Prostate gland (tissue), 2 donors: ENCODE results near the gene LRRC8B. TPM values are rescaled to one million over a fixed set of nuclear protein-coding genes. Genes with fewer than 3 reads are reported as not detected.

Experiments used
- DNase-seq: peaks from one replicate; pipeline ENCODE4 v3.0.0-alpha.2; 2019; ENCODE audit warnings: low spot score
- H3K27ac ChIP-seq, 2 donors: fragments of 200-600 bp; sonication (generic); 2 replicates each; pipeline ENCODE4 v1.5.1; 2017 to 2019
- H3K27me3 ChIP-seq: fragments of 200-600 bp; sonication (generic); replicated peaks from 2 replicates; pipeline ENCODE4 v1.5.1; 2019; ENCODE audit not compliant: insufficient read depth
- H3K36me3 ChIP-seq, 2 donors: fragments of 200-600 bp; sonication (generic); 1 replicate in 1 of 2; 2 replicates in 1 of 2; pipeline versions ENCODE4 v1.5.1 to v1.8.1; 2017 to 2019
- H3K4me1 ChIP-seq: fragments of 200-600 bp; sonication (generic); replicated peaks from 2 replicates; pipeline ENCODE4 v1.5.1; 2019
- H3K4me3 ChIP-seq, 2 donors: fragments of 200-600 bp; sonication (generic); 2 replicates each; pipeline ENCODE4 v1.5.1; 2017 to 2019
- H3K9me3 ChIP-seq: fragments of 200-600 bp; sonication (generic); 2 replicates; pipeline ENCODE4 v1.5.1; 2017
- CTCF ChIP-seq, 4 experiments: fragments of 200-600 bp in 2 of 4; fragments of 450-650 bp in 2 of 4; sonication (generic) in 2 of 4; IDR thresholded peaks; 1 replicate in 3 of 4; 2 replicates in 1 of 4; pipeline ENCODE4 v1.5.1; 2016 to 2019; ENCODE audit warnings: antibody characterized with exemption in 4 of 4, mild to moderate bottlenecking in 2 of 4, moderate library complexity in 2 of 4
- POLR2A ChIP-seq: fragments of 450-650 bp; IDR thresholded peaks from one replicate; pipeline ENCODE4 v1.6.1; 2016; ENCODE audit warnings: antibody characterized with exemption, mild to moderate bottlenecking
- POLR2AphosphoS5 ChIP-seq: sonication (generic); formaldehyde crosslinking; IDR thresholded peaks from one replicate; pipeline ENCODE4 v1.6.1; 2017; ENCODE audit warnings: antibody characterized with exemption
- WGBS: methylation state at CpG from one replicate; pipeline ENCODE4 v1.1.5; 2018; 5-methylcytosine and 5-hydroxymethylcytosine counted together
- intact Hi-C: fragments of 100-400 bp; cut with DNase I; formaldehyde crosslinking; loops from one replicate; pipeline ENCODE4 v1.14.2; 2022
- total RNA-seq, 2 donors: library from RNA; depleted of rRNA; stranded (reverse); fragments of >200 nt; gene quantifications; one replicate each; pipeline ENCODE4 v1.1.0, GENCODE V29; 2016

The LRRC8B gene
- total RNA-seq, 2 donors from 2014 or later = 13.9 to 25.6 TPM

GRCh38 chr1:89532866-89533265 is 8.2 kb downstream of the LRRC8B start:
- intact Hi-C loops = no loop called here
- WGBS = 88% methylated on average over 1 of the region's 1 CpG
- Histone ChIP-seq H3K27ac (no peak overlapping the region), H3K9me3 (no peaks in the 10 kb centered on the region), H3K36me3 (no peaks in the 10 kb centered on the region), H3K4me1 (no peaks in the 10 kb centered on the region), H3K4me3 (no peak overlapping the region), H3K27me3 (no peaks in the 10 kb centered on the region)
- no peak for DNase-seq
- no peak for TF ChIP-seq POLR2AphosphoS5

DNA sequence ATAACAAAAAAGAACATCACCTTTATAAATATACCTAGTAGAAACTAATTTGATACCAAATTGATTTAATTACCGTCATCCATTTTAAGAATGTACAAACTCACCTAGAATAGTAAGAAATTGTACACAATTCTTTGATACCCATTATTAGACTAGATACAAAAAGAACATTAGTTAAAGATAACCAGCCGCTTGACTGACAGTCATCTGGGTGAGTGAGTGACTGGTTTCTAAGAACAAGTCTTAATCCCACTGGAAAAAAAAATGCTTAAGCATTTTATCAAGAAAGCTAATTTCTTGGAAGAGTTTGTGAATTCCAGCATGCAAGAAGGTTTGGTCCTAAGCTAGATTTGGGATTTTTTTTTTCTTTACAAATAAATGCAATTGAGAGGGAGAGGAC is 10.9 kb downstream of the LRRC8B start:
- intact Hi-C loops = no loop called here

GRCh38 chr1:89536555-89537341 is 12.1 kb downstream of the LRRC8B start:
- WGBS = 96% methylated on average over 5 of the region's 5 CpGs
- no peak overlapping the region for H3K27ac ChIP-seq
- no peak overlapping the region for H3K4me3 ChIP-seq
- no peak for DNase-seq
- no peaks in the 10 kb centered on the region for H3K4me1 ChIP-seq
- H3K36me3 ChIP-seq = no peaks in the 10 kb centered on the region
- no peaks in the 10 kb centered on the region for H3K9me3 ChIP-seq
- TF ChIP-seq POLR2A (no peak), CTCF (IDR thresholded peaks at IDR 0.05) (no peak), POLR2AphosphoS5 (no peak)
- H3K27me3 ChIP-seq = no peaks in the 10 kb centered on the region
- intact Hi-C loops = no loop called here

More for the DNA sequence above, 10.9 kb downstream of the LRRC8B start:
- H3K27ac ChIP-seq = no peak overlapping the region
- TF ChIP-seq POLR2A = no peak
- TF ChIP-seq POLR2AphosphoS5 = no peak
- no peak for DNase-seq
- H3K4me3 ChIP-seq = no peak overlapping the region
- 99% methylated on average over 2 of the region's 2 CpGs for WGBS
- no peaks in the 10 kb centered on the region for H3K4me1 ChIP-seq
- H3K9me3 ChIP-seq = no peaks in the 10 kb centered on the region
- no peaks in the 10 kb centered on the region for H3K27me3 ChIP-seq
- no peaks in the 10 kb centered on the region for H3K36me3 ChIP-seq

GRCh38 chr1:89538361-89538760 is 13.7 kb downstream of the LRRC8B start:
- DNase-seq = no peak
- TF ChIP-seq POLR2A = no peak
- no peak for TF ChIP-seq CTCF (IDR thresholded peaks at IDR 0.05)
- TF ChIP-seq POLR2AphosphoS5 = no peak
- Histone ChIP-seq H3K27ac (no peak overlapping the region), H3K9me3 (no peaks in the 10 kb centered on the region), H3K27me3 (no peaks in the 10 kb centered on the region), H3K36me3 (no peaks in the 10 kb centered on the region), H3K4me3 (no peak overlapping the region), H3K4me1 (no peaks in the 10 kb centered on the region)
- 77% methylated on average over 2 of the region's 2 CpGs for WGBS
- intact Hi-C loops = no loop called here

DNA sequence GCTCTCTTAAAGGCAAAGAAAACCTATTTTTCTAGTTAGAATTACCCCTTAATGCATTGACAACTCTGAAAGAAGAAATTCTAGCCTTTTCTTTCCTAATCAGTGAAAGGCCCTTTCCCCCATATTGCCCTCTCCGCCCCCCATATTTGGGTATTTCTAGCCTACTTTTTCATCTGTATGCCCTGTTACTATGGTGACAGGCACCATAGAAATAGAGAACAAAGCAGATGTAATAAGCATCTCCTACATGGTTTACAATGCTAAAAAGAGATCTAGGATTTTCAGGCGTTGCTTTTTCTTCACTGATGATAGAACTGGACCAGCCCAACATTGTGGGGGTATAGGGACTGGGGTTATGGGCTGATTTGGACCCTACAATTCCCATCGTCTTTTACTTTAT is 14.5 kb downstream of the LRRC8B start:
- intact Hi-C loops = no loop called here
- Histone ChIP-seq H3K4me1 (no peaks in the 10 kb centered on the region), H3K9me3 (no peaks in the 10 kb centered on the region), H3K36me3 (no peaks in the 10 kb centered on the region), H3K27me3 (no peaks in the 10 kb centered on the region), H3K4me3 (no peak overlapping the region), H3K27ac (no peak overlapping the region)
- no peak for DNase-seq
- TF ChIP-seq CTCF (IDR thresholded peaks at IDR 0.05) = no peak
- no peak for TF ChIP-seq POLR2A
- no peak for TF ChIP-seq POLR2AphosphoS5
- WGBS = 96% methylated on average over 3 of the region's 3 CpGs

- intact Hi-C loops = no loop called here
- no peak for TF ChIP-seq POLR2A
- H3K4me3 ChIP-seq = no peak overlapping the region
These were observed 15.9 kb downstream of the LRRC8B start for GRCh38 chr1:89540406-89540970.

More at GRCh38 chr1:89540406-89540970, 15.9 kb downstream of the LRRC8B start:
- Histone ChIP-seq H3K9me3 (no peaks in the 10 kb centered on the region), H3K27ac (no peak overlapping the region), H3K36me3 (no peaks in the 10 kb centered on the region), H3K4me1 (no peaks in the 10 kb centered on the region), H3K27me3 (no peaks in the 10 kb centered on the region)
- WGBS = 81% methylated on average over 4 of the region's 4 CpGs
- DNase-seq = no peak
